HG03457 (cell line): ENCODE data around the gene ECT2L.
"Not testable (repeated sequence)": the region's sequence is repeated elsewhere in the genome, so short reads cannot be mapped to it uniquely, and the experiment has no call there.

ENCODE experiments used
- ATAC-seq: cut with Tn5 transposase; IDR thresholded peaks from one replicate; pipeline ENCODE4 v1.9.1; 2021; ENCODE audit warnings: moderate number of reproducible peaks; ENCODE audit not compliant: unreplicated experiment

The ECT2L gene

DNA sequence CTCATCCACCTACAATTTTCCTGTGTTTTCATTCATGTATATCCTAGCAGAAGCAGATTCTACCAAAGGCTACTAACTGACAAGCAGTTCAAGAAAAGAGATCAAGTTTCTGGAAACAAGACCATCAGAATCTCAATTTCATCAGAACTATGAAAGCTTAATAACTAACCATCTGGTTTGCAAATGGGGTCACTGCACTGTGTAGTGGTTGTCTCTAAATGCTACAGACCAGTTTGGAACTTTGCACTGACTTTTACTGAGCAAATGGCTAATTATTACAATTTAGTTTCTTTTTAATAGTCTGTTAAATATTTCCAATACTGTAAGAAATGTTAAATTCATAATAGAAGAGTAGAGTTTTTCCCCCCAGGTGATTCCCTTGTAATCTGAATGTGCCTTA lies 127.7 kb downstream of the ECT2L start:
- ATAC-seq = no peak

DNA sequence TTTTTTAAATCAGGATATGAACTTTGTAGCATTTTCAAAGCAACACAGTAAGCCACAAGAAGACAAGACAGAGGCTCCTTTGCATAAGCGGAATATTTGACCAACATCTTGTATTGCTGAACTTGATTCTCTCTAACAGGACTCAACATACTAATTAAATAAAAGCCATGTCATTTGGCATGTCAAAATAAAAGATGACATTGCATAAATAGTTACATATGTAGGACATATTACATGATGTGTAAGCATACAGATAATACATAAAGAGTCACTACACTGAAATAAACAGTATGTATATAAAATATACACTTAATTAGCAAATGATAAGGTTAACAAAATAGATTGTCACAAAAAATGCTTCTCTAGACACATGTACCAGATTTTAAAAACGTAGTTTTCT lies 129.9 kb downstream of the ECT2L start:
- ATAC-seq = no peak

DNA sequence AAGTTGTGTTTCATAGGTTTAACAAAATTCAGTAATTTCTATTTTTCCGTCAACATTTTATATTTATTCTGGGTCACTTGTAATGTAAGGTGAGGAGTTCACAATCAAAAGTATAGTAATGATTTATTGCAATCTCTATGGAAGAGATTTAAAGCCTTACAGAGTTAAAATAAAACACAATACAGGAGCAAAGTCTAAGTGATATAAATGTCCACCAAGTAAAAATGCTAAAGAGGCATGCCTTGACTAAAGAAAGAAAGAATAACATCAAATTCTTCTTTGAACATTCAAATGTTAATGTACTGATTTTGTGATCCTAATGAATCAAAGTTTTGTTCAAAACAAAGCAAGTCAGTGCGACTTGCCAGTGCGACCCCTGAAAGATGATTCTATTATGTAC lies 130.7 kb downstream of the ECT2L start:
- ATAC-seq = no peak

DNA sequence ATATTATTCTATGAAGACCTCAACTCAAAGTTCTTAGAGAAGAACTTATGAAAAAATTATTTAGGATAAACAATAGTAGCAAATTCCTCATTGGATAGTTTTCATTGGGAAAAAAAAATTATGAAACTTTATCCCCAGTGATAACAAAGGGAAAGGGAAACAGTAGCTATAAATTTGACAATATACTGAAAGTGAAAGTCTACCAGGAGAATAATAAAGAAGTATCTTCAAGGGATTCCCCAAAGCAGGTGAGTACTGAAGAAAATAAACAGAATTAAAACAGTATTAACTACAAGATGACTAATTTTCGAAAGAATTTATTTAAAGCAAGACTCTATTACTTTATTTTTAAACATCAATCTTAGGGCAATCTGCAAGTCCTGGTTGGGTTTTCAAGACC lies 135.8 kb downstream of the ECT2L start:
- no peak for ATAC-seq

DNA sequence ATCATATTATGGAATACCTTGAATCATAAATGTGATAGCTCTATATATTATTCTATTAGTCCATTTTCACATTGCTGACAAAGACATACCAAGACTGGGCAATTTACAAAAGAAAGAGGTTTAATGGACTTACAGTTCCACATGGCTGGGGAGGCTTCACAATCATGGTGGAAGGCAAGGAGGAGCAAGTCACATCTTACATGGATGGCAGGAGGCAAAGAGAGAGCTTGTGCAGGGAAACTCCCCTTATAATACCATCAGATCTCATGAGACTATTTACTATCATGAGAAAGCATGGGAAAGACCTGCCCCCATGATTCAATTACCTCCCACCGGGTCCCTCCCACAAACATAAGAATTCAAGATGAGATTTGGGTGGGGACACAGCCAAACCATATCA lies 141.0 kb downstream of the ECT2L start:
- ATAC-seq = not testable (repeated sequence)

DNA sequence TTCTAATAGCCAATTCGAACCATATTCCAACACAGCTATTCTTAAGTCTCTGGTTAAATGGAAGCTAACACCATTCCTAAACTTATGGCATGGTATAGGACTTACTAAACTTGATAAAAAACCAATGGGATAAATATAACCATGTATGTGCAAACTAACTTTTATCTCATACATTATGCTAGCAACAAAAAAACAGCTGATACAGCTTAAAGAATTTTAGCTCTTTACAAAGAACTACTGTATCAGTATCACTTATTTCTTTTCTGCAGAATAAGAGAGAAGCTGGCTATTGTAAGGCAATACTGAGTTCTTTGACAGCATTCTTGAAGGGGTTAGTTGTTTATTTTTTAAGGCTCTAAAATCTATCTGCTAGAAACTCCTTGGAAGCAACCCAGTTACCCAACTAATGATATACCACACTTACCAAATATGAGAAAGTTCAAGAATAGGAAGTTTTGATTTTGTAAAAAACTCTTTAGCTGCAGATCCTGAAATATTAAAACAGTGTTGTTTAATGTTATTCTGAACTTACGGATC lies 147.3 kb downstream of the ECT2L start:
- ATAC-seq = no peak

DNA sequence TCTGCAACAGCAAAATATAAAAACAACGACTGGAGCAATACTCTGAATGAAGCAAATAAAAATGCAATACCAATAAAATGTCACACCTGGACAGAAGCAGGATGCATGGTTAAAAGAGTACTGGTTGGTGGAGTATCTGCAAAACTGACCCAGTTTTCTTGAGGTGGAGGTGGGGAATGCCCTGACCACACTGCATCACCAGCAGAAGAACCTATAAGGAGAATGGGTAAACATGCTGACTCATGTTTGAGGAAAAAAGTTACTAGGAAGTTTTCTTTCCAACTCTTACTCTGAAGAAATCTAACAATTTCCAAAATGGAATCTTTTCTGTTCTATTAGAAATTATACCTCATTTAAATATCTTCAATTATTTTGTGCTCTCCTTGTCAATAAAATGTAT lies 148.5 kb downstream of the ECT2L start:
- ATAC-seq = no peak

DNA sequence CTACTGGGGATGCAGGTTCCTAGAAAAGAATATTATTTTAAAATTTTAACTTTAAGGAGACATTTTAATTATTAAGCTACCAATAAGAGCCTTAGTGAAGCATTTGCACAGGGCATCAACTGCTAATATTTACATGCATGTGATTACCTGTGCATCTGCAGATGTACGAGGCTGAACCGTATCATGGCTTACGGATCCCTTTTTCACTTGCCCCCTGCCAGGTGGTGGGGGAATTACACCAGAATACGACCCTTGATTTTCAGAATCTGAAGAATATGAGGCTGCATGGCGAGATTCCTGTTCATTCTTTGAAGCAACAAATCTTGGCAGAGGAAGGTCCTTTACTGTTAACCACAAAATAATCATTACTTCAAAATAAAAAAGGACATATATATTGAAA lies 149.5 kb downstream of the ECT2L start:
- no peak for ATAC-seq

DNA sequence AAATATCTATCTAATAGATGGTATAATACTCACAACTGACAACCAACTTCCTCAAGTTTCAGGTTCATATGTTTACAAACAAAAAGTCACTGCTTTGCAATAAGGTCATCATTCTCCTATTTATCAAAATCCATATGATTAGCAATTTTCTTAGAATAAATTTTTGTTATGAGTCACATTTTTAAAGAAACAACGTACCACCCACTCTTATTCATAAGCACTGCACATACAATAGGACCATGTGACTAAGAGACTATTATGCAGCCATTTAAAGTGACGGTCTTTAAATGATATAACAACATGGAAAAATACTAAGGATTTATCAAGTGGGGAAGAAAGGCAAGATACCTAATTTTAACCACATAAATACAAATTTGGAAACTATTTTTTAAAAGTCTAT lies 152.1 kb downstream of the ECT2L start:
- ATAC-seq = no peak

DNA sequence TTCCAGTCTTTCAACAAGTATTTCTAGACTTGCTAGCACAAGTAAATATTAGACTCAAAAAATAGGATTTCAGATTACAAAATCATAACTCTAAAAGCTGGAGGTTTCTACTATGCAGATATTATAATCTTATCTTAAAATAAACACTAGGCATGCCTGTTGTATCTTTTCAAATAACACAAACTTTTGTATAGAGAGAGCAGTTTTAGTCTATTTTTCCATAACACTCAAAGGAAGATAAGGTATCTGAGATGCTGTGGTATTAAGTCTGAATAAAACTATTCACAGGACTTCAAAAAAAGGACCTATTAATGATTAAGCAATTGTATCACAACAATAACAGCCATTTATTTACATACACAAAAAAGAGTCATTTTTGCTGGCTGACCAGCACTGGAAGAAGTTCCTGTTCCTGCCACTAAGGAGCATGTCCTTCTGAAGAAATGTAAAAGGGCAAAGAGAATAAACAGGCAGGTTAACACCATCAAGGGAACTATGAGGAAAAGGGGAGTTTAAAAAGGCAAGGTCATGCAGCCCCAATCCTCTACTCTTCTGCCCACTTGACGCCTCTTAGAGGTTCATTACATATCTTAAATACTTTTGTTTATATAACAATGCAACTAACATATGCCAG lies 152.8 kb downstream of the ECT2L start:
- ATAC-seq = no peak

DNA sequence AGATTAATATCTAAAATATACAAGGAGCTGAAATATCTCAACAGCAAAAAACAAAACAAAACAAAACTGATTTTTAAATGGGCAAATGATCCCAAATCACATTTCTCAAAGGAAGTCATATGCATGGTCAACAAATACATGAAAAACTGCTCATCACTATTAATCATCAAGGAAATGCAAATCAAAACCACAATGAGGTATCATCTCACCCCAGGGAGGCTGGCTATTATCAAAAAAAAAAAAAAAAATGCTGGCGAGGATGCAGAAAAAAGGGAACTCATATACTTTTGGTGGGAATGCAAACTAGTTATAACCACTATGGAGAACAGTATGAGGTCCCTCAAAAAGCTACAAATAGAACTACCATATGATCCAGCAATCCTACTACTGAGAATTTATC lies 157.6 kb downstream of the ECT2L start:
- no peak for ATAC-seq
